ENCODE data around the gene FRK.
"Not testable (repeated sequence)": the region's sequence is repeated elsewhere in the genome, so short reads cannot be mapped to it uniquely, and the experiment has no call there.

FRK gene

DNA sequence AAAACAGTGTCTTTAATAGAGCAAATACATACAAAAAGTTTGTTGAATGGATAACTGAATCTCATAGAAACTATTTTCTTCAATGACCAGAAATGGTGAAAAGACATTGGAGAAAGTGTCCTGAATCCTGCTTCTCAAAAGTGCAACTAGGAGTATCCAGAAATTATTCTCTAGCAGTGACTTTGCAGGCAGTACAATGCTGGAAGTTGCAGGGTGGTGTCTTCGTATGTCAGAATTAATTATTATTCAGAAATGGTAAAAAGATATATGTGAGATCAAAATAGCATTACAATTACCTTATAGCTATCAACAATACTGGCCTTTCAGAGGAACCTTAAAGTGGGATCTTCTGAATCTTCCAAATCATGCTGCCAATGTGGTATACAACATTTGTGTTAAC lies 10.0 kb downstream of the FRK start:
- Histone ChIP-seq H3K36me3 (ENCODE audit: insufficient read depth, low read depth, low read length) (no peaks in the 10 kb centered on the region), H3K9ac (ENCODE audit: low read depth, low read length) (no peak overlapping the region), H3K4me1 (ENCODE audit: insufficient read depth, low read length) (no peaks in the 10 kb centered on the region), H3K27ac (ENCODE audit: low read length) (no peak overlapping the region), H3K4me3 (ENCODE audit: low read length) (no peak overlapping the region), H3K27me3 (ENCODE audit: insufficient read depth, low read length) (no peaks in the 10 kb centered on the region), H3K9me3 (ENCODE audit: insufficient read depth, low read depth, low read length) (no peaks in the 10 kb centered on the region)

DNA sequence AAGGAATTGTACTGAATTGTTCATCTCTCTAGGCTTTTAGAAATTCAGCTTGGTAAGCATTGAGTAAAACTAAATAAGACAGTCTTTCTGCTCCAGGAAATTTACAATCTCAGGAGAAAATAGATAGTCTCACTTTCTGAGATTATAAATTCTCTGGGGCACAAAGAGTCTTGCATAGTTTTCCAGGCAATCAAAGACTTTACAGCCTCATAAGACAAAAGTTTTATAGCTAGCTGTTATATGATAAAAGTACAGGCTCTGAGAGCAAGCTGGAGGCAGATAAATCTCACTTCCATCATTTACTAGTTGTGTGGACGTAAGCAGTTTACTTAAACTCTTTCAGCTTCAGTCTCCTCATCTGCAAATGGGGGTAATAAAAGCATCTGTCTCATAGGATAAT lies 11.4 kb downstream of the FRK start:
- no peaks in the 10 kb centered on the region for H3K9me3 ChIP-seq (ENCODE audit: insufficient read depth, low read depth, low read length)

DNA sequence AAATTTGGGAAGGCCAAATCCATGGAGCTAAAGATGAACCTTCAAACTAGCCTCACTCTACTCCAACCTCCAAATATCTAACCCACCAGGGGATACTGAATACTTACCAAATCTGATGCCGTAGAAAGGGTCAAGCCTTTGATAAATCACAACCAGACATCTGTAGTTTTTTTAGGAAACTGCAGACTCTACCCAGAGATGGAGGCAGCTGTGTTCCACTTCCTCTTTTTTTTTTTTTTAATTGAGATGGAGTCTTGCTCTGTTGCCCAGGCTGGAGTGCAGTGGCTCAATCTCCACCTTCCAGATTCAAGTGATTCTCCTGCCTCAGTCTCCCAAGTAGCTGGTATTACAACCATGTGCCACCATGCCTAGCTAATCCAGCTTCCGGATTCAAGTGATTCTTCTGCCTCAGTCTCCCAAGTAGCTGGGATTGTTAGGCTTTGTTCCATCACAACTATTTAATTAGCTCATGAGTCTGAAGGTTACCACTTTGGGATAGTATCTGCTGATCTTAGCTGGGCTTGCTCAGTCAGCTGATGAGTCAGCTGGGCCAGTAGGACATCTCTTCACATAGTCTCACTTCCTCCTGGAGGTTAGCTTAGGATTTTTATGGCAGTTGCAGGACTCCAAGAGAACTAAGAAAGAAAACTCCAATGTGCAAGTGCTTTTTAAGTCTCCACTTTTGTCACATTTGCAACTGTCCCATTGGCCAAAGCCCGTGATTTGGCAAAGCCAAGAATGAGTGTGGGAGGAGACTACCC lies 13.3 kb downstream of the FRK start:
- no peaks in the 10 kb centered on the region for H3K9me3 ChIP-seq (ENCODE audit: insufficient read depth, low read depth, low read length)
- no peak overlapping the region for H3K27ac ChIP-seq (ENCODE audit: low read length)
- H3K9ac ChIP-seq (ENCODE audit: low read depth, low read length), result no peak overlapping the region
- no peaks in the 10 kb centered on the region for H3K4me1 ChIP-seq (ENCODE audit: insufficient read depth, low read length)
- no peaks in the 10 kb centered on the region for H3K27me3 ChIP-seq (ENCODE audit: insufficient read depth, low read length)
- no peak overlapping the region for H3K4me3 ChIP-seq (ENCODE audit: low read length)
- H3K36me3 ChIP-seq (ENCODE audit: insufficient read depth, low read depth, low read length), result no peaks in the 10 kb centered on the region

More for the DNA sequence above, 11.4 kb downstream of the FRK start:
- no peaks in the 10 kb centered on the region for H3K27me3 ChIP-seq (ENCODE audit: insufficient read depth, low read length)
- no peaks in the 10 kb centered on the region for H3K4me1 ChIP-seq (ENCODE audit: insufficient read depth, low read length)
- no peak overlapping the region for H3K4me3 ChIP-seq (ENCODE audit: low read length)
- H3K27ac ChIP-seq (ENCODE audit: low read length), result no peak overlapping the region
- no peak overlapping the region for H3K9ac ChIP-seq (ENCODE audit: low read depth, low read length)
- H3K36me3 ChIP-seq (ENCODE audit: insufficient read depth, low read depth, low read length), result no peaks in the 10 kb centered on the region

GRCh38 chr6:116046737-116047136 lies 14.0 kb downstream of the FRK start:
- H3K36me3 ChIP-seq (ENCODE audit: insufficient read depth, low read depth, low read length), result no peaks in the 10 kb centered on the region
- H3K27ac ChIP-seq (ENCODE audit: low read length), result no peak overlapping the region
- no peaks in the 10 kb centered on the region for H3K4me1 ChIP-seq (ENCODE audit: insufficient read depth, low read length)
- H3K4me3 ChIP-seq (ENCODE audit: low read length), result no peak overlapping the region
- no peak overlapping the region for H3K9ac ChIP-seq (ENCODE audit: low read depth, low read length)
- no peaks in the 10 kb centered on the region for H3K9me3 ChIP-seq (ENCODE audit: insufficient read depth, low read depth, low read length)
- no peaks in the 10 kb centered on the region for H3K27me3 ChIP-seq (ENCODE audit: insufficient read depth, low read length)

GRCh38 chr6:116046272-116046671 lies 14.4 kb downstream of the FRK start:
- H3K36me3 ChIP-seq (ENCODE audit: insufficient read depth, low read depth, low read length); H3K9ac ChIP-seq (ENCODE audit: low read depth, low read length); H3K27me3 ChIP-seq (ENCODE audit: insufficient read depth, low read length); H3K27ac ChIP-seq (ENCODE audit: low read length); H3K4me3 ChIP-seq (ENCODE audit: low read length); H3K4me1 ChIP-seq (ENCODE audit: insufficient read depth, low read length); H3K9me3 ChIP-seq (ENCODE audit: insufficient read depth, low read depth, low read length): not testable (repeated sequence)

- Histone ChIP-seq H3K4me1 (ENCODE audit: insufficient read depth, low read length) (no peaks in the 10 kb centered on the region), H3K4me3 (ENCODE audit: low read length) (no peak overlapping the region), H3K27me3 (ENCODE audit: insufficient read depth, low read length) (no peaks in the 10 kb centered on the region), H3K27ac (ENCODE audit: low read length) (no peak overlapping the region), H3K36me3 (ENCODE audit: insufficient read depth, low read depth, low read length) (no peaks in the 10 kb centered on the region), H3K9ac (ENCODE audit: low read depth, low read length) (no peak overlapping the region), H3K9me3 (ENCODE audit: insufficient read depth, low read depth, low read length) (no peaks in the 10 kb centered on the region)
Measured at GRCh38 chr6:116041934-116042333, 18.8 kb downstream of the FRK start.

- no peak overlapping the region for H3K9ac ChIP-seq (ENCODE audit: low read depth, low read length)
- H3K27ac ChIP-seq (ENCODE audit: low read length), result no peak overlapping the region
- no peak overlapping the region for H3K4me3 ChIP-seq (ENCODE audit: low read length)
- no peaks in the 10 kb centered on the region for H3K9me3 ChIP-seq (ENCODE audit: insufficient read depth, low read depth, low read length)
- H3K4me1 ChIP-seq (ENCODE audit: insufficient read depth, low read length), result no peaks in the 10 kb centered on the region
- no peaks in the 10 kb centered on the region for H3K27me3 ChIP-seq (ENCODE audit: insufficient read depth, low read length)
- no peaks in the 10 kb centered on the region for H3K36me3 ChIP-seq (ENCODE audit: insufficient read depth, low read depth, low read length)
Measured at GRCh38 chr6:116040993-116041392, 19.7 kb downstream of the FRK start.

DNA sequence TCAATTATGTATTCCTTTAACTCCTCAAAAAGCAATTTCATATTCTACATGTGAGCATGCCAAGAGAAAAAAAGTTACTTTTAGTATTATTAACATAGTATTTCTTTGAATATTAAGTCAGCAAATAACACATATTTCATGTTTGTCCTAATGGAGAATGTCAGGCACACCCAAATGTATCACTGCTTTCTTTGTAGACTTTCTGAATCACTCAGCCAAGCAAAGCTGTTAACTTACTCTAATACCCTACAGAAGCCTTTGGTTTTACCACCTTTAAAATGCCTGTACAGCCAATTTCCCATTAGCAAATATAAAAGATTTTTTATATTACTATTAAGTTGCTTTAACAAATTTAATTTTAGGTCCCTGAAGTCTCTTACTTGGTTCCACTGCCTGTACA lies 23.8 kb downstream of the FRK start:
- Histone ChIP-seq H3K36me3 (ENCODE audit: insufficient read depth, low read depth, low read length) (no peaks in the 10 kb centered on the region), H3K27ac (ENCODE audit: low read length) (no peak overlapping the region), H3K4me1 (ENCODE audit: insufficient read depth, low read length) (no peaks in the 10 kb centered on the region; the same call in 1 of the 2 replicates), H3K4me3 (ENCODE audit: low read length) (no peak overlapping the region), H3K9me3 (ENCODE audit: insufficient read depth, low read depth, low read length) (no peaks in the 10 kb centered on the region), H3K27me3 (ENCODE audit: insufficient read depth, low read length) (no peaks in the 10 kb centered on the region), H3K9ac (ENCODE audit: low read depth, low read length) (no peak overlapping the region)

GRCh38 chr6:116036075-116036773 lies 24.5 kb downstream of the FRK start:
- H3K27me3 ChIP-seq (ENCODE audit: insufficient read depth, low read length), result no peaks in the 10 kb centered on the region
- no peaks in the 10 kb centered on the region; the same call in 1 of the 2 replicates for H3K4me1 ChIP-seq (ENCODE audit: insufficient read depth, low read length)
- no peak overlapping the region for H3K27ac ChIP-seq (ENCODE audit: low read length)
- H3K9ac ChIP-seq (ENCODE audit: low read depth, low read length), result no peak overlapping the region
- H3K9me3 ChIP-seq (ENCODE audit: insufficient read depth, low read depth, low read length), result no peaks in the 10 kb centered on the region
- no peak overlapping the region for H3K4me3 ChIP-seq (ENCODE audit: low read length)
- H3K36me3 ChIP-seq (ENCODE audit: insufficient read depth, low read depth, low read length), result no peaks in the 10 kb centered on the region

- no peak overlapping the region for H3K4me3 ChIP-seq (ENCODE audit: low read length)
- H3K27me3 ChIP-seq (ENCODE audit: insufficient read depth, low read length), result no peaks in the 10 kb centered on the region
- no peaks in the 10 kb centered on the region for H3K36me3 ChIP-seq (ENCODE audit: insufficient read depth, low read depth, low read length)
- no peak overlapping the region for H3K27ac ChIP-seq (ENCODE audit: low read length)
- H3K9ac ChIP-seq (ENCODE audit: low read depth, low read length), result no peak overlapping the region
- H3K9me3 ChIP-seq (ENCODE audit: insufficient read depth, low read depth, low read length), result no peaks in the 10 kb centered on the region
- no peaks in the 10 kb centered on the region; the same call in 1 of the 2 replicates for H3K4me1 ChIP-seq (ENCODE audit: insufficient read depth, low read length)
Measured at GRCh38 chr6:116035616-116036015, 25.1 kb downstream of the FRK start.

- H3K4me3 ChIP-seq (ENCODE audit: low read length), result no peak overlapping the region
Measured at GRCh38 chr6:116034327-116034726, 26.4 kb downstream of the FRK start.

DNA sequence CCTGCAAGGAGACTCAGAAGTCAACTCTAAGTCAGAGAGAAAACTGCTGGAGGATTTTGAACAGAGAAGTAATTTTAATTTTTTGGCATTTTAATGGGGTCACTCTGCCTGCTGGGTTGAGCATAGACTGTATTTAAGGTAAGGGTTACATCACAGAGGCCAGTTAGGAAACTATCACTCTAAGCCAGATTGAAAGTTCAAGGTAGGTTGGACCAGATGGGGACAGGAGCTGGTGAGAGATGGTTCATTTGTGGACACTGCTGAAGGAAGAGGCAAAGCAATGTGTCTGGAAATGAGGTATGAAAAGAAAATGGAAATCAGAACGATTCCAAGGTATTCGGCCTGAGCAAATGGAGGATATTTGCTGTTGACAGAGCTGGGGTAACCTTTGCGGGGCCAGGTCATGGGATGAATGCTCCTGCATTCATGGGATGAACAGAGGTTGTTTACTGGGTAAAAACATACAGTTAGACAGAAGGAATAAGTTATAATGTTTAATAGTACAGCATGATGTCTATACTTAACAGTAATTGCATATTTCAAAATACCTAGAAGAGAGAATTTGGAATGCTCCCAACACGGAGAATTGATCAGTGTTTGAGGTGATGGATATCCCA lies 26.9 kb downstream of the FRK start:
- Histone ChIP-seq H3K9ac (ENCODE audit: low read depth, low read length) (no peak overlapping the region), H3K9me3 (ENCODE audit: insufficient read depth, low read depth, low read length) (no peaks in the 10 kb centered on the region), H3K36me3 (ENCODE audit: insufficient read depth, low read depth, low read length) (no peaks in the 10 kb centered on the region), H3K27me3 (ENCODE audit: insufficient read depth, low read length) (no peaks in the 10 kb centered on the region), H3K4me1 (ENCODE audit: insufficient read depth, low read length) (no peaks in the 10 kb centered on the region; the same call in 1 of the 2 replicates), H3K27ac (ENCODE audit: low read length) (no peak overlapping the region), H3K4me3 (ENCODE audit: low read length) (no peak overlapping the region)

More at GRCh38 chr6:116034327-116034726, 26.4 kb downstream of the FRK start:
- Histone ChIP-seq H3K9me3 (ENCODE audit: insufficient read depth, low read depth, low read length) (no peaks in the 10 kb centered on the region), H3K4me1 (ENCODE audit: insufficient read depth, low read length) (no peaks in the 10 kb centered on the region; the same call in 1 of the 2 replicates), H3K9ac (ENCODE audit: low read depth, low read length) (no peak overlapping the region), H3K27ac (ENCODE audit: low read length) (no peak overlapping the region), H3K27me3 (ENCODE audit: insufficient read depth, low read length) (no peaks in the 10 kb centered on the region), H3K36me3 (ENCODE audit: insufficient read depth, low read depth, low read length) (no peaks in the 10 kb centered on the region)
